GM12878 (cell line): ENCODE results near the gene SEMA5A. TPM values are rescaled to one million over a fixed set of nuclear protein-coding genes. Genes with fewer than 3 reads are reported as not detected.

Experiments
- ATAC-seq: fragments of 200-7000 bp; cut with Tn5 transposase; 3 replicates; pipeline ENCODE4 v1.9.1; 2020; ENCODE audit warnings: mild to moderate bottlenecking, moderate library complexity
- BruUV-seq: library from RNA; stranded (reverse); fragments of 400-500 nt; replicated peaks from 2 replicates; lab custom pipeline; 2021; lab: Mats Ljungman, UMichigan
- CTCF ChIA-PET: fragments of 300-600 bp; sonication (Branson Sonifier 250); formaldehyde crosslinking; extraction: SDS; loops from one replicate; lab custom pipeline; 2021; ENCODE audit warnings: inconsistent platforms; lab: Yijun Ruan, JAX
- POLR2A ChIA-PET: fragments of 350-600 bp; formaldehyde crosslinking; extraction: SDS; loops from one replicate; lab custom pipeline; 2021; ENCODE audit warnings: inconsistent platforms; lab: Charles Lee
- RAD21 ChIA-PET: fragments of 300-600 bp; sonication (Branson Sonifier 250); formaldehyde crosslinking; loops from one replicate; lab custom pipeline; 2023; ENCODE audit warnings: antibody characterized with exemption; ENCODE audit not compliant: unreplicated experiment; lab: Charles Lee
- SMC1A ChIA-PET: fragments of 300-600 bp; sonication (Branson Sonifier 250); formaldehyde crosslinking; loops from one replicate; lab custom pipeline; 2023; ENCODE audit not compliant: unreplicated experiment, uncharacterized antibody; lab: Charles Lee
- DNase-seq: peaks from one replicate; pipeline ENCODE4 v3.0.0-alpha.2; 2011; ENCODE audit warnings: low read depth, low spot score
- FAIRE-seq: peaks from 3 replicates; lab custom pipeline; 2011; peaks lifted over from hg19 to GRCh38; lab: Jason Lieb, UNC
- H2AFZ ChIP-seq: 2 replicates; pipeline ENCODE4 v1.6.0; 2011; ENCODE audit warnings: low read depth, low read length, control low read depth; ENCODE audit not compliant: control insufficient read depth
- H3K27ac ChIP-seq: 2 replicates; pipeline ENCODE4 v1.5.1; 2011; ENCODE audit warnings: control low read depth; ENCODE audit not compliant: control insufficient read depth, insufficient read depth
- H3K27me3 ChIP-seq, 2 experiments: replicated peaks in 1 of 2; 2 replicates each; pipeline versions ENCODE4 v1.6.0 to v1.6.1; 2011; ENCODE audit warnings: low read length in 1 of 2; ENCODE audit not compliant: control insufficient read depth in 2 of 2, insufficient read depth in 2 of 2
- H3K36me3 ChIP-seq, 2 experiments: 2 replicates each; pipeline ENCODE4 v1.5.1; 2011; ENCODE audit warnings: low read length in 1 of 2; ENCODE audit not compliant: control insufficient read depth in 2 of 2, insufficient read depth in 2 of 2
- H3K4me1 ChIP-seq: 2 replicates; pipeline ENCODE4 v1.6.1; 2011; ENCODE audit warnings: mild to moderate bottlenecking, low read length, moderate library complexity, mixed read lengths; ENCODE audit not compliant: control insufficient read depth, insufficient read depth
- H3K4me2 ChIP-seq: 2 replicates; pipeline ENCODE4 v1.6.0; 2011; ENCODE audit warnings: control low read depth; ENCODE audit not compliant: control insufficient read depth, insufficient read depth
- H3K4me3 ChIP-seq: fragments of 200-600 bp; sonication (generic); 2 replicates; pipeline ENCODE4 v1.5.1; 2016
- H3K79me2 ChIP-seq: 2 replicates; pipeline ENCODE4 v1.6.0; 2011; ENCODE audit warnings: low read length; ENCODE audit not compliant: control insufficient read depth, insufficient read depth
- H3K9ac ChIP-seq: 2 replicates; pipeline ENCODE4 v1.8.0; 2011; ENCODE audit warnings: low read length, control low read depth, mixed read lengths; ENCODE audit not compliant: control insufficient read depth, insufficient read depth
- H3K9me3 ChIP-seq: replicated peaks from 3 replicates; pipeline ENCODE4 v1.5.1; 2011; ENCODE audit warnings: mild to moderate bottlenecking, low read length; ENCODE audit not compliant: control insufficient read depth, insufficient read depth
- H4K20me1 ChIP-seq: 2 replicates; pipeline ENCODE4 v1.6.0; 2011; ENCODE audit not compliant: control insufficient read depth, insufficient read depth
- ATF2 ChIP-seq: IDR thresholded peaks from 2 replicates; pipeline ENCODE4 v1.6.1; 2012; ENCODE audit warnings: low read length, inconsistent platforms
- BCL3 ChIP-seq: IDR thresholded peaks from 2 replicates; pipeline ENCODE4 v1.6.1; 2011; ENCODE audit warnings: borderline replicate concordance, low read depth, mild to moderate bottlenecking, moderate library complexity, low read length; ENCODE audit not compliant: insufficient read depth, poor library complexity, severe bottlenecking
- DPF2 ChIP-seq: fragments of 450-650 bp; IDR thresholded peaks from 2 replicates; pipeline ENCODE4 v1.6.1; 2017; ENCODE audit warnings: mild to moderate bottlenecking
- E2F8 ChIP-seq: fragments of 450-650 bp; IDR thresholded peaks from 2 replicates; pipeline ENCODE4 v1.6.1; 2018; ENCODE audit warnings: mild to moderate bottlenecking, low read depth, moderate library complexity; ENCODE audit not compliant: partially characterized antibody
- JUNB ChIP-seq: IDR thresholded peaks from 2 replicates; pipeline ENCODE4 v1.6.1; 2016; ENCODE audit warnings: antibody characterized with exemption, mild to moderate bottlenecking
- RUNX3 ChIP-seq: IDR thresholded peaks from 2 replicates; pipeline ENCODE4 v1.6.1; 2012; ENCODE audit warnings: low read length, inconsistent platforms
- SMAD1 ChIP-seq: fragments of 450-650 bp; IDR thresholded peaks from 2 replicates; pipeline ENCODE4 v1.6.1; 2018; ENCODE audit warnings: mild to moderate bottlenecking, low read depth; ENCODE audit not compliant: partially characterized antibody
- SPI1 ChIP-seq: IDR thresholded peaks from 2 replicates; pipeline ENCODE4 v1.6.1; 2011; ENCODE audit warnings: low read depth, mild to moderate bottlenecking, low read length, moderate library complexity, borderline replicate concordance; ENCODE audit not compliant: insufficient read depth
- TBL1XR1 ChIP-seq: IDR thresholded peaks from 2 replicates; pipeline ENCODE4 v1.6.1; 2012; ENCODE audit warnings: low read depth, low read length, improper control_type of control experiment
- TCF7 ChIP-seq: IDR thresholded peaks from 2 replicates; pipeline ENCODE4 v1.6.1; 2014; ENCODE audit warnings: antibody characterized with exemption, borderline replicate concordance
- WGBS: methylation state at CpG from one replicate; pipeline ENCODE4 v1.1.6; 2016; ENCODE audit warnings: low lambda C conversion rate; ENCODE audit not compliant: insufficient replicate concordance, insufficient coverage; ENCODE audit errors: missing lambda C conversion rate; 5-methylcytosine and 5-hydroxymethylcytosine counted together
- in situ Hi-C: fragments of 300-500 bp; cut with MboI; formaldehyde crosslinking; loops from 9 replicates; pipeline ENCODE4 v1.14.3; 2018; ENCODE audit warnings: mixed read lengths
- intact Hi-C: fragments of 100-400 bp; cut with micrococcal nuclease; formaldehyde crosslinking; loops from one replicate; pipeline ENCODE4 v1.14.2; 2022; ENCODE audit not compliant: unreplicated experiment
- polyA plus RNA-seq, 11 experiments: library from polyadenylated mRNA; depleted of rRNA in 4 of 11; unstranded in 6 of 11; stranded (reverse) in 5 of 11; fragments of >200 nt; fragmentation: Nextera tagmentation in 4 of 11; fragmentation: Illumina TruSeq in 1 of 11; extraction: Ambion mirVana in 4 of 11; extraction: Trizol in 1 of 11; gene quantifications; 1 replicate in 1 of 11; 2 replicates in 10 of 11; pipeline versions ENCODE4 v1.2.1 to v1.2.3, GENCODE V29; 2011 to 2016; ENCODE audit warnings: inconsistent platforms in 2 of 11, missing spikeins in 2 of 11, low read depth in 1 of 11
- total RNA-seq, 4 experiments: library from RNA; depleted of rRNA in 3 of 4; stranded (reverse); fragments of >200 nt in 3 of 4; fragmentation: Illumina TruSeq in 1 of 4; extraction: Trizol in 1 of 4; gene quantifications; 2 replicates each; pipeline versions ENCODE4 v1.2.1 to v1.2.3, GENCODE V29; 2013 to 2021

SEMA5A gene
- total and polyA plus RNA-seq, 10 of the 15 experiments (the other 5 are each of a cell fraction or from before 2014, with no cell fraction given): 0.03 to 2.4 (median 0.09) TPM; not detected in 1

- Histone ChIP-seq H2AFZ (no peak overlapping the region), H3K27me3 (no peaks in the 10 kb centered on the region), H3K4me2 (0 out of 2 replicates have a peak overlapping the region, but pooled peaks have one; percentile 9), H3K4me1 (no peaks in the 10 kb centered on the region; the same call in 1 of the 2 replicates), H3K9me3 (no peaks in the 10 kb centered on the region), H3K9ac (no peak overlapping the region), H3K27ac (no peak overlapping the region), H3K79me2 (no peaks in the 10 kb centered on the region), H4K20me1 (no peaks in the 10 kb centered on the region), H3K36me3 (no peaks in the 10 kb centered on the region), H3K4me3 (no peak overlapping the region)
- CTCF ChIA-PET: interaction anchor here (0.7 kb wide), 1 partner anchor 177 kb away, joined by 3 read pairs; no protein-coding TSS in a partner anchor
- FAIRE-seq (no peak), ATAC-seq (no peak), DNase-seq (no peak)
- RAD21 ChIA-PET: no interaction called here
- peak; percentile 71; the same call in 1 of the 2 replicates for TF ChIP-seq SPI1
- no peak for TF ChIP-seq E2F8
- no TSS peak for BruUV-seq
- in situ Hi-C loops: no loop called here
- intact Hi-C loops: no loop called here
- POLR2A ChIA-PET: no interaction called here
- SMC1A ChIA-PET: interaction anchor here (0.7 kb wide), 1 partner anchor 12 kb away, joined by 3 read pairs; no protein-coding TSS in a partner anchor
- 6% methylated on average over 2 of the region's 2 CpGs for WGBS
These were observed 419.4 kb downstream of the SEMA5A start for GRCh38 chr5:9126490-9126889.

GRCh38 chr5:9125852-9126251 is 420.0 kb downstream of the SEMA5A start:
- 0% methylated on average over 3 of the region's 3 CpGs for WGBS
- DNase-seq (peak; percentile 26), FAIRE-seq (no peak), ATAC-seq (peak; percentile 44; the same call in 2 of the 3 replicates)
- H2AFZ ChIP-seq: no peak overlapping the region
- no peaks in the 10 kb centered on the region for H3K27me3 ChIP-seq
- H3K4me2 ChIP-seq: no peak overlapping the region
- no peak overlapping the region for H3K27ac ChIP-seq
- H4K20me1 ChIP-seq: no peaks in the 10 kb centered on the region
- in situ Hi-C loops: no loop called here
- BruUV-seq: no TSS peak
- no peaks in the 10 kb centered on the region for H3K79me2 ChIP-seq
- ChIA-PET RAD21 (no interaction called here), CTCF (no interaction called here), SMC1A (no interaction called here)
- no peak overlapping the region for H3K9ac ChIP-seq
- H3K9me3 ChIP-seq: no peaks in the 10 kb centered on the region
- intact Hi-C loops: no loop called here
- H3K4me1 ChIP-seq: no peaks in the 10 kb centered on the region; the same call in 1 of the 2 replicates
- H3K36me3 ChIP-seq: no peaks in the 10 kb centered on the region
- H3K4me3 ChIP-seq: no peak overlapping the region
- TF ChIP-seq JUNB (peak; percentile 22; the same call in 1 of the 2 replicates), TCF7 (no peak), TBL1XR1 (no peak), ATF2 (peak; percentile 50; the same call in 1 of the 2 replicates), BCL3 (peak; percentile 16), RUNX3 (peak; percentile 57), SMAD1 (no peak), DPF2 (no peak)
- TF ChIP-seq, all 136 proteins: peak for 4
- POLR2A ChIA-PET: no interaction called here
